ENCODE results near the gene CYP2C9.
"Not testable (repeated sequence)": the region's sequence is repeated elsewhere in the genome, so short reads cannot be mapped to it uniquely, and the experiment has no call there.

Gene CYP2C9

GRCh38 chr10:94938383-94938782, at the start of gene CYP2C9:
Gene CYP2C9, plus strand, starts transcription at chr10:94938658. Its CDS starts 25 bp downstream, at chr10:94938683.
- no peak for DNase-seq

- no peak for DNase-seq
Observed at GRCh38 chr10:94889123-94889522, 49.3 kb upstream of the CYP2C9 start.

GRCh38 chr10:94890264-94891022, 48.0 kb upstream of the CYP2C9 start:
- DNase-seq = no peak

- not testable (repeated sequence) for DNase-seq
Observed at GRCh38 chr10:94898414-94898813, 40.0 kb upstream of the CYP2C9 start.

- no peak for DNase-seq
Observed at GRCh38 chr10:94902080-94902479, 36.4 kb upstream of the CYP2C9 start.

- DNase-seq = no peak
Observed at GRCh38 chr10:94902570-94902969, 35.9 kb upstream of the CYP2C9 start.

- not testable (repeated sequence) for DNase-seq
Observed at GRCh38 chr10:94904506-94905148, 33.8 kb upstream of the CYP2C9 start.

- DNase-seq = no peak
Observed at GRCh38 chr10:94916423-94916822, 22.0 kb upstream of the CYP2C9 start.

GRCh38 chr10:94936721-94937120, 1.7 kb upstream of the CYP2C9 start:
- DNase-seq = no peak

GRCh38 chr10:94943432-94944103, 5.1 kb downstream of the CYP2C9 start:
- DNase-seq = not testable (repeated sequence)

- DNase-seq = not testable (repeated sequence)
Observed at GRCh38 chr10:94946181-94946580, 7.7 kb downstream of the CYP2C9 start.

GRCh38 chr10:94963901-94964300, 25.4 kb downstream of the CYP2C9 start:
- DNase-seq = no peak

GRCh38 chr10:94983555-94983954, 45.1 kb downstream of the CYP2C9 start:
- no peak for DNase-seq

GRCh38 chr10:94989192-94989591, 50.7 kb downstream of the CYP2C9 start:
- DNase-seq = no peak

GRCh38 chr10:94991243-94991888, 52.9 kb downstream of the CYP2C9 start:
- no peak for DNase-seq

GRCh38 chr10:94992811-94993210, 54.4 kb downstream of the CYP2C9 start:
- DNase-seq = no peak

GRCh38 chr10:94997741-94998174, 59.3 kb downstream of the CYP2C9 start:
- no peak for DNase-seq

- DNase-seq = no peak
Observed at GRCh38 chr10:95026461-95026860, 88.0 kb downstream of the CYP2C9 start.

GRCh38 chr10:95031656-95032055, 93.2 kb downstream of the CYP2C9 start:
- no peak for DNase-seq

- no peak for DNase-seq
Observed at GRCh38 chr10:95034401-95034800, 95.9 kb downstream of the CYP2C9 start.

- no peak for DNase-seq
Observed at GRCh38 chr10:95035332-95036295, 97.2 kb downstream of the CYP2C9 start.

GRCh38 chr10:95039281-95039680, 100.8 kb downstream of the CYP2C9 start:
- DNase-seq = no peak

Data from midbrain (tissue), 1 donor.